Lung (tissue), 12 donors: ENCODE data around the gene PSMG2. TPM values are rescaled to one million over a fixed set of nuclear protein-coding genes. Genes with fewer than 3 reads are reported as not detected.

Experiments
- ATAC-seq: fragments of 200-7000 bp; cut with Tn5 transposase; one replicate; pipeline ENCODE4 v1.9.1; 2020; ENCODE audit warnings: moderate number of reproducible peaks; ENCODE audit not compliant: insufficient read depth, low FRiP score
- DNase-seq, 3 donors: peaks; one replicate each; pipeline ENCODE4 v3.0.0-alpha.2; 2013 to 2017
- H3K27ac ChIP-seq, 2 donors: one replicate each; pipeline ENCODE4 v1.5.1; 2013; ENCODE audit warnings: mild to moderate bottlenecking in 2 of 2, moderate library complexity in 2 of 2, control low read depth in 1 of 2, inconsistent platforms in 1 of 2, low read depth in 1 of 2, low read length in 1 of 2
- H3K27me3 ChIP-seq, 3 donors: one replicate each; pipeline ENCODE4 v1.5.1; 2013; ENCODE audit warnings: low read length in 2 of 3; ENCODE audit not compliant: control insufficient read depth in 3 of 3, insufficient read depth in 3 of 3
- H3K36me3 ChIP-seq, 4 donors: one replicate each; pipeline ENCODE4 v1.5.1; 2013; ENCODE audit warnings: low read length in 4 of 4, mild to moderate bottlenecking in 1 of 4, moderate library complexity in 1 of 4; ENCODE audit not compliant: control insufficient read depth in 4 of 4, insufficient read depth in 4 of 4
- H3K4me1 ChIP-seq, 5 donors: one replicate each; pipeline ENCODE4 v1.5.1; 2013; ENCODE audit warnings: low read length in 5 of 5, mild to moderate bottlenecking in 2 of 5, moderate library complexity in 1 of 5; ENCODE audit not compliant: control insufficient read depth in 5 of 5, insufficient read depth in 5 of 5
- H3K4me3 ChIP-seq: one replicate; pipeline ENCODE4 v1.5.1; 2013; ENCODE audit warnings: mild to moderate bottlenecking, control low read depth, moderate library complexity
- H3K9ac ChIP-seq, 2 donors: one replicate each; pipeline ENCODE4 v1.5.1; 2013; ENCODE audit warnings: low read length in 2 of 2, control low read depth in 1 of 2; ENCODE audit not compliant: insufficient read depth in 1 of 2
- H3K9me3 ChIP-seq, 4 donors: one replicate each; pipeline ENCODE4 v1.5.1; 2013; ENCODE audit warnings: low read length in 3 of 4, mild to moderate bottlenecking in 1 of 4, moderate library complexity in 1 of 4; ENCODE audit not compliant: control insufficient read depth in 4 of 4, insufficient read depth in 3 of 4
- CTCF ChIP-seq: IDR thresholded peaks from 2 replicates; pipeline ENCODE4 v1.5.1; 2012; ENCODE audit warnings: mild to moderate bottlenecking; ENCODE audit errors: control extremely low read depth, extremely low read depth
- WGBS, 2 donors: extraction: QIAGEN DNeasy Blood & Tissue Kit; methylation state at CpG; one replicate each; pipeline ENCODE4 v1.1.7; 2013; 5-methylcytosine and 5-hydroxymethylcytosine counted together
- polyA plus RNA-seq, 2 donors: library from polyadenylated mRNA; stranded (reverse); fragments of 200-250 nt; gene quantifications; one replicate each; pipeline ENCODE4 v1.2.1, GENCODE V29; 2013
- total RNA-seq, 2 donors: library from RNA; depleted of rRNA in 1 of 2; stranded (reverse); fragments of >200 nt in 1 of 2; gene quantifications; one replicate each; pipeline ENCODE4 v1.2.1, GENCODE V29; 2014 to 2021
- donor health status: control.
- donor health status: control.
- donor health status: Bipolar disorder and iron deficiency.
- donor health status: healthy.
- donor health status: DM: yes; HTN: yes; CAD: no.

The PSMG2 gene
- total and polyA plus RNA-seq, 4 donors: 53.3 to 117 (median 61.2) TPM

GRCh38 chr18:12656938-12657683 is 45.7 kb upstream of the PSMG2 start:
- H3K9ac ChIP-seq: peak overlapping the region; percentile 77 to 96
- H3K4me1 ChIP-seq: peaks cover 0 to 12% (median 8%) of the 10 kb centered on the region in 5 donors
- ATAC-seq (peak; percentile 43), DNase-seq (peak; percentile 59 to 73 (median 67))
- peak overlapping the region; percentile 90 for H3K4me3 ChIP-seq
- no peak for TF ChIP-seq CTCF
- peaks cover 0 to 4% (median 0%) of the 10 kb centered on the region in 4 donors for H3K9me3 ChIP-seq
- H3K27ac ChIP-seq: peak overlapping the region; percentile 95
- H3K36me3 ChIP-seq: peaks cover 0 to 2% (median 0%) of the 10 kb centered on the region in 4 donors
- 1% methylated on average over 50 to 89 of the region's 89 CpGs for WGBS, 2 donors
- no peaks in the 10 kb centered on the region for H3K27me3 ChIP-seq

- 1% methylated on average over 54 to 112 of the region's 112 CpGs for WGBS, 2 donors
- Histone ChIP-seq H3K27me3 (no peaks in the 10 kb centered on the region), H3K4me1 (peaks cover 0 to 12% (median 7%) of the 10 kb centered on the region in 5 donors), H3K9me3 (peaks cover 0 to 4% (median 0%) of the 10 kb centered on the region in 4 donors), H3K27ac (peak within 1 kb of the TSS; percentile 95), H3K9ac (peak within 1 kb of the TSS; percentile 77 to 96), H3K36me3 (peaks cover 0 to 2% (median 0%) of the 10 kb centered on the region in 4 donors), H3K4me3 (peak within 1 kb of the TSS; percentile 90)
- TF ChIP-seq CTCF: no peak
- DNase-seq (peak; percentile 65 to 81 (median 77)), ATAC-seq (peak; percentile 76)
Observed at GRCh38 chr18:12657684-12658425, 45.0 kb upstream of the PSMG2 start, which contains the start of gene SPIRE1. TSS of gene SPIRE1 (minus strand) at chr18:12658107. CDS start at chr18:12657866, 241 bp downstream.

GRCh38 chr18:12658426-12659138 is 44.3 kb upstream of the PSMG2 start:
- DNase-seq (peak; percentile 42 to 47 (median 44)), ATAC-seq (peak; percentile 42)
- Histone ChIP-seq H3K36me3 (peaks cover 0 to 2% (median 0%) of the 10 kb centered on the region in 4 donors), H3K9ac (peak overlapping the region in 1 of 2 donors; percentile 53), H3K4me1 (peaks cover 0 to 12% (median 2%) of the 10 kb centered on the region in 5 donors), H3K9me3 (peaks cover 0 to 4% (median 0%) of the 10 kb centered on the region in 4 donors), H3K4me3 (peak overlapping the region; percentile 90), H3K27me3 (no peaks in the 10 kb centered on the region), H3K27ac (peak overlapping the region; percentile 95)
- no peak for TF ChIP-seq CTCF
- 13 to 21% methylated on average over 42 of the region's 42 CpGs for WGBS, 2 donors
